Measurements from ENCODE around the gene P2RY12.

DNA sequence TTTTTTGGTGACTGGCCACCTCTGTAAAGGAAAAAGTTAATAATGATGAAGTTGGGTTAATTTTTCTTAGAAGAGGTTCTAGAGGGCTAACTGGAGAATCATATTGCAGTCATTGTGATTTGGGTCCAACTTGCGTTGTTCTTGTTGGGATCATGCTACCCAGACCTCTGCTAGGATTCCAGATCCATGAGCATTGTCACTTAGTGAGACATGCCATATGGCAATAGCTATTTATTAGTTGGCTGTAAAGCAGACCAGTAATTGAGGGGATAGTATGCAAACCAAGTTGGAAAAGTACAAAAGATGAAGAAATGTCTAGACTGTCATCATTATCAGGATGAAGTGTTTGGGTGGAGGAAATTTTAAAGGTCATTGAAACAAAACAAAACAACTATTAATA lies 30.7 kb upstream of the P2RY12 start:
- TF ChIP-seq RAD21 (CRISPR knock-in tag; conservative IDR thresholded peaks at IDR 0.05 in 1 of 2, IDR thresholded peaks at IDR 0.05 in 1 of 2) (no peak), MED1 (CRISPR knock-in tag; IDR thresholded peaks at IDR 0.05; ENCODE audit: borderline replicate concordance) (no peak), EZH2 (IDR thresholded peaks at IDR 0.05; ENCODE audit: borderline replicate concordance, low read depth, low read length) (no peak), POU5F1 (IDR thresholded peaks at IDR 0.05; ENCODE audit: borderline replicate concordance, low read depth, low read length, partially characterized antibody) (no peak), BMI1 (IDR thresholded peaks at IDR 0.05; ENCODE audit: low read length) (no peak), POLR2A (conservative IDR thresholded peaks at IDR 0.05) (no peak), HDAC2 (IDR thresholded peaks at IDR 0.05) (no peak)
- TF ChIP-seq, protein P1, sequence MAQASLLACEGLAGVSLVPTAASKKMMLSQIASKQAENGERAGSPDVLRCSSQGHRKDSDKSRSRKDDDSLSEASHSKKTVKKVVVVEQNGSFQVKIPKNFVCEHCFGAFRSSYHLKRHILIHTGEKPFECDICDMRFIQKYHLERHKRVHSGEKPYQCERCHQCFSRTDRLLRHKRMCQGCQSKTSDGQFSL (CRISPR knock-in tag; IDR thresholded peaks at IDR 0.05) = no peak
- TF ChIP-seq, protein P1 (tag; IDR thresholded peaks at IDR 0.05) = no peak

Measured in K562 (cell line).